Esophagus muscularis mucosa (tissue), 4 donors: ENCODE data around the gene NAA40.

Experiments
- EP300 ChIP-seq: sonication (generic); formaldehyde crosslinking; IDR thresholded peaks from one replicate; pipeline ENCODE4 v1.6.1; 2017; ENCODE audit warnings: antibody characterized with exemption
- POLR2A ChIP-seq: fragments of 450-650 bp; IDR thresholded peaks from one replicate; pipeline ENCODE4 v1.6.1; 2017; ENCODE audit warnings: antibody characterized with exemption, moderate library complexity, mild to moderate bottlenecking, low read depth
- TF ChIP-seq, protein P1 (sequence below), 3 experiments: fragments of 200-600 bp in 2 of 3; fragments of 450-650 bp in 1 of 3; sonication (generic) in 2 of 3; IDR thresholded peaks; one replicate each; pipeline ENCODE4 v1.5.1; 2017 to 2019; ENCODE audit warnings: antibody characterized with exemption in 3 of 3, mild to moderate bottlenecking in 2 of 3, moderate library complexity in 1 of 3

DNA sequence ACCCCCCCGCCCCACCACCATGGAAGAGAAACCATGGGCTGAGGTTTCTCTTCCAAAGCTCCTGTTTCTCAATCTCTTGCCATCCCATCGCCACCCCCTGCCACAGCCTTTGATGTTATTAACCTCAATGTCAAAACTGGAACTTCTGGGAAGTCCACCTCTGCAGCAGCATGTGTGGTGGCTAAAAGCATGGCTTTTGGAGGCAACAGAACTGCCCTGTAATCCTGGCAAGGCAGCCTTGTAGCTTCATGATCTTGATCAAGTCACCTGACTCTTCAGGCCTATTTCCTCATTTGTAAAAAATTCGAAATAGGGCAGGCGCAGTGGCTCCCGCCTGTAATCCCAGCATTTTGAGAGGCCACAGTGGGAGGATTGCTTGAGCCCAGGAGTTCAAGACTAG, 32.1 kb downstream of the NAA40 start:
- TF ChIP-seq, protein P1, sequence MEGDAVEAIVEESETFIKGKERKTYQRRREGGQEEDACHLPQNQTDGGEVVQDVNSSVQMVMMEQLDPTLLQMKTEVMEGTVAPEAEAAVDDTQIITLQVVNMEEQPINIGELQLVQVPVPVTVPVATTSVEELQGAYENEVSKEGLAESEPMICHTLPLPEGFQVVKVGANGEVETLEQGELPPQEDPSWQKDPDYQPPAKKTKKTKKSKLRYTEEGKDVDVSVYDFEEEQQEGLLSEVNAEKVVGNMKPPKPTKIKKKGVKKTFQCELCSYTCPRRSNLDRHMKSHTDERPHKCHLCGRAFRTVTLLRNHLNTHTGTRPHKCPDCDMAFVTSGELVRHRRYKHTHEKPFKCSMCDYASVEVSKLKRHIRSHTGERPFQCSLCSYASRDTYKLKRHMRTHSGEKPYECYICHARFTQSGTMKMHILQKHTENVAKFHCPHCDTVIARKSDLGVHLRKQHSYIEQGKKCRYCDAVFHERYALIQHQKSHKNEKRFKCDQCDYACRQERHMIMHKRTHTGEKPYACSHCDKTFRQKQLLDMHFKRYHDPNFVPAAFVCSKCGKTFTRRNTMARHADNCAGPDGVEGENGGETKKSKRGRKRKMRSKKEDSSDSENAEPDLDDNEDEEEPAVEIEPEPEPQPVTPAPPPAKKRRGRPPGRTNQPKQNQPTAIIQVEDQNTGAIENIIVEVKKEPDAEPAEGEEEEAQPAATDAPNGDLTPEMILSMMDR (IDR thresholded peaks at IDR 0.05), result no peak
- no peak for TF ChIP-seq POLR2A
- no peak for TF ChIP-seq EP300
